Measurements from ENCODE around the gene SPA17. TPM values are rescaled to one million over a fixed set of nuclear protein-coding genes. Genes with fewer than 3 reads are reported as not detected.

The SPA17 gene
- total RNA-seq, 1 donor from 2014 or later: 28.1 TPM

GRCh38 chr11:124745835-124746620, 72.3 kb downstream of the SPA17 start:
- TF ChIP-seq CTCF (conservative IDR thresholded peaks at IDR 0.05; ENCODE audit: low read depth, low read length): peak; percentile 52
- H3K4me3 ChIP-seq (ENCODE audit: low read depth, low read length): peak overlapping the region; percentile 93

GRCh38 chr11:124746621-124747243, 73.0 kb downstream of the SPA17 start:
- peak overlapping the region; percentile 93 for H3K4me3 ChIP-seq (ENCODE audit: low read depth, low read length)
- TF ChIP-seq CTCF (conservative IDR thresholded peaks at IDR 0.05; ENCODE audit: low read depth, low read length): peak; percentile 67
- DNase-seq (ENCODE audit: low read depth): peak; percentile 64

More at GRCh38 chr11:124745835-124746620, 72.3 kb downstream of the SPA17 start:
- no peak for DNase-seq (ENCODE audit: low read depth)

Other genes starting within 250 kb of the SPA17 start
- gene OR8B4, start 249.0 kb upstream of the SPA17 start, total RNA-seq: not detected in 2 replicates
- gene OR8B8, start 228.2 kb upstream of the SPA17 start, total RNA-seq: not detected in 2 replicates
- not detected in 2 replicates for gene OR8B12, start 130.2 kb upstream of the SPA17 start, total RNA-seq
- not detected in 2 replicates for gene OR8A1, start 103.9 kb upstream of the SPA17 start, total RNA-seq
- gene PANX3, start 62.5 kb upstream of the SPA17 start, total RNA-seq: not detected in 2 replicates
- 12.6 and 25.3 TPM in 2 replicates for gene TBRG1, start 51.0 kb upstream of the SPA17 start, total RNA-seq
- 3.5 and 8.2 TPM in 2 replicates for gene SIAE, start 165 bp upstream of the SPA17 start, total RNA-seq
- 2.7 and 5.8 TPM in 2 replicates for gene NRGN, start 66.0 kb downstream of the SPA17 start, total RNA-seq
- gene VSIG2, start 78.4 kb downstream of the SPA17 start, total RNA-seq: 0.29 and 0.40 TPM in 2 replicates
- gene ESAM, start 88.4 kb downstream of the SPA17 start, total RNA-seq: 1.8 and 9.9 TPM in 2 replicates
- 7.2 and 8.5 TPM in 2 replicates for gene MSANTD2, start 126.5 kb downstream of the SPA17 start, total RNA-seq
- 18.9 and 30.6 TPM in 2 replicates for gene ROBO3, start 191.5 kb downstream of the SPA17 start, total RNA-seq
- gene ROBO4, start 224.0 kb downstream of the SPA17 start, total RNA-seq: 1.4 and 1.9 TPM in 2 replicates
- gene HEPN1, start 245.3 kb downstream of the SPA17 start, total RNA-seq: not detected in 2 replicates

Data from epithelial cell of proximal tubule (primary cell).